Activated naive CD8-positive, alpha-beta T cell treated with anti-CD3 and anti-CD28 coated beads, Interleukin-2, amount 50 U/mL, for 24 hours (primary cell): ENCODE results near the gene DRG2.

Experiments
- ATAC-seq: fragments of 150-1000 bp; cut with Tn5 transposase; one replicate; pipeline ENCODE4 v1.10.0; 2021
- DNase-seq: peaks from one replicate; pipeline ENCODE4 v3.0.0; 2021
- H3K27ac Mint-ChIP-seq: one replicate; pipeline ENCODE4 v1.8.0; 2021; ENCODE audit warnings: mild to moderate bottlenecking, mixed read lengths
- H3K27me3 Mint-ChIP-seq: one replicate; pipeline ENCODE4 v1.8.0; 2021; ENCODE audit warnings: mixed read lengths
- H3K36me3 Mint-ChIP-seq: one replicate; pipeline ENCODE4 v1.8.0; 2021; ENCODE audit warnings: low read depth, mixed read lengths
- H3K4me1 Mint-ChIP-seq: one replicate; pipeline ENCODE4 v1.8.0; 2021; ENCODE audit warnings: mixed read lengths
- H3K4me3 Mint-ChIP-seq: one replicate; pipeline ENCODE4 v1.8.0; 2021; ENCODE audit warnings: mild to moderate bottlenecking, moderate library complexity, mixed read lengths
- H3K9me3 Mint-ChIP-seq: one replicate; pipeline ENCODE4 v1.8.0; 2021; ENCODE audit warnings: mixed read lengths

Gene DRG2

DNA sequence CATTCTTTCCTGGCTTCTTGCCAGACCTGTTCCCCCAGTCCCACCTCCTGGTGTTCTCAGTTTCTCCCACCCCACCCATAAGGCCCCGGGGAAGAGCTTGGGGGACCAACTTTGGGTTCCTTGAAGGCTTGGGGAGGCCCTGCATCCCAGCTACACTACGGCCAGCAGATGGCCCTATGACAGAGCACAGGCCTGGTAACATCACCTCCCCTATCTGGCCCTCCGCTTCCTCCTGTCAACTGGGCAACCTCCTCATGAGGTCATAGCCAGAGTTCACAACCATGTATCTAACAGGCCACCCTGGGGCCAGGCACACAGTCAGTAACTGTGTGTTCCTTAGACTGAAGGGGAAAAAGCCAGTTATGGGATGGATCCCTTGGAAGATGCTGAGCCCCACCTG lies 52.2 kb downstream of the DRG2 start:
- H3K27ac Mint-ChIP-seq: no peak overlapping the region
- no peaks in the 10 kb centered on the region for H3K27me3 Mint-ChIP-seq
- DNase-seq (no peak), ATAC-seq (no peak)
- H3K4me1 Mint-ChIP-seq: peaks cover 4% of the 10 kb centered on the region
- no peaks in the 10 kb centered on the region for H3K36me3 Mint-ChIP-seq
- H3K4me3 Mint-ChIP-seq: no peak overlapping the region
- no peaks in the 10 kb centered on the region for H3K9me3 Mint-ChIP-seq

DNA sequence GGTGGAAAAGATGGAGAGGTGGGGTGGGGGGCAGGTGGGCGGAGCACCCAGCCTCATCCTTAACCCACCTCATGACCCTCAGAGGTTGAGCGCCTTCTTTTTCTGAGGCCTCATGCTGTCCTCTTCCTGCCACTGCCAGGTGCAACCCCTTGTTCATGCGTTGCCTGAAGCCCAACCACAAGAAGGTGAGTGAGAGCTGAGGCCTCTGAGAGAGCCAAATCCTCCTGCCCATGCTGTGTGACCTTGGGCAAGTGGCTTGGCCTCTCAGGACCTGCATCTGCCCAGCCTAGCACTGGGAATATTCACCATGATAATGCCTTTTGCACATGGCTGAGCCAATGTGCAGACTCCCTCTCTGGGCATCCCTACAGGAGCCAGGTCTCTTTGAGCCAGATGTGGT lies 52.9 kb downstream of the DRG2 start:
- Mint-ChIP-seq H3K27me3 (no peaks in the 10 kb centered on the region), H3K9me3 (no peaks in the 10 kb centered on the region), H3K4me3 (no peak overlapping the region), H3K4me1 (peaks cover 4% of the 10 kb centered on the region), H3K27ac (no peak overlapping the region), H3K36me3 (no peaks in the 10 kb centered on the region)
- DNase-seq (no peak), ATAC-seq (no peak)

- Mint-ChIP-seq H3K9me3 (no peaks in the 10 kb centered on the region), H3K4me3 (no peak overlapping the region), H3K4me1 (peaks cover 4% of the 10 kb centered on the region), H3K27me3 (no peaks in the 10 kb centered on the region), H3K27ac (no peak overlapping the region), H3K36me3 (no peaks in the 10 kb centered on the region)
- DNase-seq (peak; percentile 42), ATAC-seq (no peak)
These were observed 53.6 kb downstream of the DRG2 start for GRCh38 chr17:18141210-18141803.

GRCh38 chr17:18142417-18142816 lies 54.7 kb downstream of the DRG2 start:
- H3K27me3 Mint-ChIP-seq: no peaks in the 10 kb centered on the region
- no peak for ATAC-seq
- no peak for DNase-seq
- H3K36me3 Mint-ChIP-seq: no peaks in the 10 kb centered on the region
- H3K4me1 Mint-ChIP-seq: peaks cover 4% of the 10 kb centered on the region
- H3K4me3 Mint-ChIP-seq: no peak overlapping the region
- no peaks in the 10 kb centered on the region for H3K9me3 Mint-ChIP-seq
- H3K27ac Mint-ChIP-seq: no peak overlapping the region

DNA sequence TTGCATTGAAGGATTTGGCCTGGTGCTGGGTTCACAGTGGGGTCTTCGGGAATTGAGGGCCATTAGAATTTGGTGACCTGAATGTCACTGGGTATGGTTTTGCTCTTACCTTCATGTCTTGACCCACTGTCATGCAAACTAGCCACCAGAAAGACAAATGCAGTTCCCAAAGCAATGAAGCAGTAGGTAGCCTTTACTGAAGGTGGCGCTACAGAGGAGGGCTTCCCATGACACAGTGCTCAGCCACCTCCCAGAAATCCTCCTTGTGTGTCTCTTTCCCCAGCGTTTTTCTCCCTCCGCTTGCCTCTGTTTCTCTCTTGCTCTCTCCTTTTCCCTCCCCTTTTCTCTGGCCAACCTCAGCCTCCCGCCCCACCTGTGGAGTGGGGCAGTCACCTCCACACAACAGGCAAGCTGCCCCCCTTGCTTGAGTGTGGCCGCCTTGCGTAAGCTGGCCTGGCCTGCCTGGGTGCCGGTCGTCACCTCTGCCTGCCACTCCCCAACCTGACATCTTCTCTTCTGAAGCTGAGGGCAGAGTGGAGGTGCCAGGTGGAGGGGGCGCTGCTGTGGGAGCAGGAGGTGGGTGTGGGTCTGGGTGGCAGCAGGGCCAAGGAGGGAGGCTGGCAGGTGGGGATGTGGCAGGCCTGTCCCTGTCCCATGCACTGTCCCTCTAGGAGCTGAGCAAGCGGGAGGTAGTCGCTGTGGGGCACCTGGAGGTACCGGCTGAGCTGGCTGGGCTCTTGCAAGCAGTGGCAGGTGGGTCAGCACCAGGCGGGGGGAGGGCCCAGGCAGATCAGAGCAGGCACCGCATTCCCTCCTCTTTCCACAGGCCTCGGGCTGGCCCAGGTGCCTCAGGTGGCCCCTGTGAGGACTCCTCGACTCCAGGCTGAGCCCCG lies 55.5 kb downstream of the DRG2 start:
- Mint-ChIP-seq H3K4me1 (peaks cover 4% of the 10 kb centered on the region), H3K36me3 (no peaks in the 10 kb centered on the region), H3K9me3 (no peaks in the 10 kb centered on the region), H3K27me3 (no peaks in the 10 kb centered on the region), H3K27ac (no peak overlapping the region), H3K4me3 (no peak overlapping the region)
- DNase-seq (peak; percentile 21), ATAC-seq (no peak)

GRCh38 chr17:18144261-18144660 lies 56.5 kb downstream of the DRG2 start:
- no peak overlapping the region for H3K4me3 Mint-ChIP-seq

GRCh38 chr17:18144855-18145254 lies 57.1 kb downstream of the DRG2 start:
- no peaks in the 10 kb centered on the region for H3K9me3 Mint-ChIP-seq
- H3K36me3 Mint-ChIP-seq: no peaks in the 10 kb centered on the region
- peaks cover 4% of the 10 kb centered on the region for H3K4me1 Mint-ChIP-seq
- no peak for DNase-seq
- H3K27me3 Mint-ChIP-seq: no peaks in the 10 kb centered on the region
- ATAC-seq: no peak
- no peak overlapping the region for H3K27ac Mint-ChIP-seq
- H3K4me3 Mint-ChIP-seq: no peak overlapping the region

More at GRCh38 chr17:18144261-18144660, 56.5 kb downstream of the DRG2 start:
- Mint-ChIP-seq H3K27ac (no peak overlapping the region), H3K9me3 (no peaks in the 10 kb centered on the region), H3K36me3 (no peaks in the 10 kb centered on the region), H3K27me3 (no peaks in the 10 kb centered on the region), H3K4me1 (peaks cover 4% of the 10 kb centered on the region)
- no peak for DNase-seq
- ATAC-seq: no peak

- Mint-ChIP-seq H3K9me3 (no peaks in the 10 kb centered on the region), H3K36me3 (no peaks in the 10 kb centered on the region), H3K27ac (no peak overlapping the region), H3K4me3 (no peak overlapping the region), H3K4me1 (peaks cover 4% of the 10 kb centered on the region), H3K27me3 (no peaks in the 10 kb centered on the region)
- no peak for ATAC-seq
- no peak for DNase-seq
These were observed 58.1 kb downstream of the DRG2 start for GRCh38 chr17:18145811-18146210.

- ATAC-seq: no peak
- H3K36me3 Mint-ChIP-seq: no peaks in the 10 kb centered on the region
- no peak overlapping the region for H3K4me3 Mint-ChIP-seq
- H3K27ac Mint-ChIP-seq: no peak overlapping the region
- DNase-seq: no peak
- H3K4me1 Mint-ChIP-seq: peaks cover 1% of the 10 kb centered on the region
- H3K27me3 Mint-ChIP-seq: no peaks in the 10 kb centered on the region
- no peaks in the 10 kb centered on the region for H3K9me3 Mint-ChIP-seq
These were observed 58.5 kb downstream of the DRG2 start for GRCh38 chr17:18146259-18146658.

DNA sequence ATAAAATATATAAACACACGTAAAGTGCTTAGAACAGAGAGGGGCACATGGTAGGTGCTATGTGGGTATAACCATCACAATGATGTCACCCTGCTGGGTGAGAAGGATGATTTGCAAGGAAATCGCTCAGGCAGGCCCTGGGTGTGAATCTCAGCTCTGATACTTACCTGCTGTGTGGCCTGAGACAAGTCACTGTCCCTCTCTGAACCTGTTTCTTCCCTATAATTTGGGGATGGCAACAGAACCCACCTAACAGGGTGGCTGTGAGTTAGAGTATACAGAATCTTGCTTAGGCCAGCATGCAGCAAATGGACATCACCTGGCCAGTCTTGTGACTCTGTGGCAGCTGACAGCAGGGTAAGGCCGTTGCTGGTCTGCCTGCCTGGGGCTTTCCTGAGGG lies 59.2 kb downstream of the DRG2 start:
- DNase-seq: no peak
- no peak for ATAC-seq
- Mint-ChIP-seq H3K27me3 (no peaks in the 10 kb centered on the region), H3K36me3 (no peaks in the 10 kb centered on the region), H3K4me1 (no peaks in the 10 kb centered on the region), H3K27ac (no peak overlapping the region), H3K9me3 (no peaks in the 10 kb centered on the region), H3K4me3 (no peak overlapping the region)

DNA sequence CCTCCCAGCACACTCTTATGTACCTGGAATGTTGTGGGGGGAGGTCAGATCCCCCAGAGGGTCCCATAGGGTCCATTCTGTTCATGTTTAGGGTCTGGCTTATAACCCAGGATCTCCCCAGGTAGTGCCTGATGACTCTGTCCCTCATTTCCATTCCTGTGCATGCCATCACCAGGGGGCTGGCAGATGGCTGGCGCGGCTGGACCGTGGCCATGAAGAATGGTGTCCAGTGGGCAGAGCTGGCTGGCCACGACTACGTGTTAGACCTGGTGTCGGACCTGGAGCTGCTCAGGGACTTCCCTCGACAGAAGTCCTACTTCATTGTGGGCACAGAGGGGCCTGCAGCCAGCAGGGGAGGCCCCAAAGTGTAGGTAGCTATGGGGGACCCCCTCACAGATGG lies 60.8 kb downstream of the DRG2 start:
- no peak overlapping the region for H3K27ac Mint-ChIP-seq
- no peaks in the 10 kb centered on the region for H3K27me3 Mint-ChIP-seq
- H3K4me3 Mint-ChIP-seq: no peak overlapping the region
- H3K36me3 Mint-ChIP-seq: no peaks in the 10 kb centered on the region
- peaks cover 4% of the 10 kb centered on the region for H3K4me1 Mint-ChIP-seq
- H3K9me3 Mint-ChIP-seq: no peaks in the 10 kb centered on the region
- ATAC-seq (no peak), DNase-seq (no peak)

DNA sequence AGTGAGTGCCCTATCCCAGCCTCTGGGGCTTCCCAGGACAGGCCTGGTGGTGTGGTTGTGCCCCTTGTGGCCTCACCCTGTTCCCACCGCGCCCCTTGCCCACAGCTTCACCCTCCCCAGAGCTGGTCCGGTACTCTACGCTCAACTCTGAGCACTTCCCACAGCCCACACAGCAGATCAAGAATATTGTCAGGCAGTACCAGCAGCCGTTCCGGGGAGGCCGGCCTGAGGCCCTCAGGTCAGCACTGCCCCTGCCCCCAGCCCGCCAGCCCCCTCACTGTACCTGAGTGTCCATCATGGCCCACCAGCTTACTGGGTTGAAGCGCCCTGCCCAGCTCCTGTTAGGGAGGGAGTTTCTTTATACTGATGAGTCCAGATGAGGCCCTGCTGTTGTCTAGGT lies 63.5 kb downstream of the DRG2 start:
- Mint-ChIP-seq H3K27me3 (no peaks in the 10 kb centered on the region), H3K36me3 (no peaks in the 10 kb centered on the region), H3K9me3 (no peaks in the 10 kb centered on the region), H3K4me1 (peaks cover 9% of the 10 kb centered on the region), H3K4me3 (no peak overlapping the region), H3K27ac (no peak overlapping the region)
- ATAC-seq (no peak), DNase-seq (no peak)

DNA sequence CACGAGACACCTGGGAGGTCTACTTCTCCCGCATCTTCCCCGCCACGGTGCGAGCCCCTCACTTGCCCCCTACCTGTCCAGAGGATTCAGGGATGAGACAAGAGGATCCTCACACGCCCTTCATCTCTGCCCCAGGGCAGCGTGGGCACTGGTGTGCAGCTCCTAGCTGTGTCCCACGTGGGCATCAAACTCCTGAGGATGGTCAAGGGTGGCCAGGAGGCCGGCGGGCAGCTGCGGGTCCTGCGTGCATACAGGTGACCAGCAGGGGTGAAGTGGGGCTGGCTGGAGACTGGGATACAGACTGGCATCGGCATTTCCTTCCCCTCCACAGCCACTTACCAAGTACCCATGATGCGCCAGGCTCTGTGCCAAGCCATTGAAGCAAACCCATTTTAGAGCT lies 67.4 kb downstream of the DRG2 start:
- DNase-seq (no peak), ATAC-seq (no peak)
- Mint-ChIP-seq H3K4me1 (peaks cover 16% of the 10 kb centered on the region), H3K27ac (no peak overlapping the region), H3K9me3 (no peaks in the 10 kb centered on the region), H3K27me3 (no peaks in the 10 kb centered on the region), H3K4me3 (no peak overlapping the region), H3K36me3 (no peaks in the 10 kb centered on the region)

GRCh38 chr17:18156171-18156975 lies 68.6 kb downstream of the DRG2 start:
- ATAC-seq (no peak), DNase-seq (no peak)
- no peaks in the 10 kb centered on the region for H3K36me3 Mint-ChIP-seq
- H3K4me3 Mint-ChIP-seq: no peak overlapping the region
- H3K27me3 Mint-ChIP-seq: no peaks in the 10 kb centered on the region
- no peaks in the 10 kb centered on the region for H3K9me3 Mint-ChIP-seq
- H3K4me1 Mint-ChIP-seq: peaks cover 17% of the 10 kb centered on the region
- no peak overlapping the region for H3K27ac Mint-ChIP-seq

- ATAC-seq: no peak
- H3K4me1 Mint-ChIP-seq: peaks cover 17% of the 10 kb centered on the region
- no peaks in the 10 kb centered on the region for H3K36me3 Mint-ChIP-seq
- H3K9me3 Mint-ChIP-seq: no peaks in the 10 kb centered on the region
- no peak for DNase-seq
- no peak overlapping the region for H3K4me3 Mint-ChIP-seq
- H3K27me3 Mint-ChIP-seq: no peaks in the 10 kb centered on the region
- no peak overlapping the region for H3K27ac Mint-ChIP-seq
These were observed 69.2 kb downstream of the DRG2 start for GRCh38 chr17:18156976-18157280.
